ENCODE data around the gene KIF19.

KIF19 gene

GRCh38 chr17:74386386-74386785 lies 60.4 kb downstream of the KIF19 start:
- H3K9me3 ChIP-seq (ENCODE audit: insufficient read depth, low read length), result no peaks in the 10 kb centered on the region
- no peaks in the 10 kb centered on the region for H3K79me2 ChIP-seq (ENCODE audit: low read length)
- H3K27ac ChIP-seq (ENCODE audit: low read length), result no peak overlapping the region
- no peaks in the 10 kb centered on the region for H4K20me1 ChIP-seq (ENCODE audit: insufficient read depth, low read length)
- no peaks in the 10 kb centered on the region for H3K27me3 ChIP-seq (ENCODE audit: low read depth, low read length)
- H3K9ac ChIP-seq (ENCODE audit: low read length), result no peak overlapping the region
- H3K4me1 ChIP-seq (ENCODE audit: low read length), result no peaks in the 10 kb centered on the region
- no peak overlapping the region for H3K4me2 ChIP-seq (ENCODE audit: low read length)
- H2AFZ ChIP-seq (ENCODE audit: low read depth, low read length), result no peak overlapping the region
- no peak for TF ChIP-seq EZH2phosphoT487 (IDR thresholded peaks at IDR 0.05; ENCODE audit: low read depth)
- no peak overlapping the region for H3K4me3 ChIP-seq (ENCODE audit: low read length)
- H3K36me3 ChIP-seq (replicated peaks; ENCODE audit: low read depth, low read length), result no peaks in the 10 kb centered on the region

- H4K20me1 ChIP-seq (ENCODE audit: insufficient read depth, low read length), result no peaks in the 10 kb centered on the region
- TF ChIP-seq, protein P1, sequence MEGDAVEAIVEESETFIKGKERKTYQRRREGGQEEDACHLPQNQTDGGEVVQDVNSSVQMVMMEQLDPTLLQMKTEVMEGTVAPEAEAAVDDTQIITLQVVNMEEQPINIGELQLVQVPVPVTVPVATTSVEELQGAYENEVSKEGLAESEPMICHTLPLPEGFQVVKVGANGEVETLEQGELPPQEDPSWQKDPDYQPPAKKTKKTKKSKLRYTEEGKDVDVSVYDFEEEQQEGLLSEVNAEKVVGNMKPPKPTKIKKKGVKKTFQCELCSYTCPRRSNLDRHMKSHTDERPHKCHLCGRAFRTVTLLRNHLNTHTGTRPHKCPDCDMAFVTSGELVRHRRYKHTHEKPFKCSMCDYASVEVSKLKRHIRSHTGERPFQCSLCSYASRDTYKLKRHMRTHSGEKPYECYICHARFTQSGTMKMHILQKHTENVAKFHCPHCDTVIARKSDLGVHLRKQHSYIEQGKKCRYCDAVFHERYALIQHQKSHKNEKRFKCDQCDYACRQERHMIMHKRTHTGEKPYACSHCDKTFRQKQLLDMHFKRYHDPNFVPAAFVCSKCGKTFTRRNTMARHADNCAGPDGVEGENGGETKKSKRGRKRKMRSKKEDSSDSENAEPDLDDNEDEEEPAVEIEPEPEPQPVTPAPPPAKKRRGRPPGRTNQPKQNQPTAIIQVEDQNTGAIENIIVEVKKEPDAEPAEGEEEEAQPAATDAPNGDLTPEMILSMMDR (IDR thresholded peaks at IDR 0.05; ENCODE audit: low read depth, low read length), result no peak
- TF ChIP-seq EZH2phosphoT487 (IDR thresholded peaks at IDR 0.05; ENCODE audit: low read depth), result no peak
- H3K9me3 ChIP-seq (ENCODE audit: insufficient read depth, low read length), result no peaks in the 10 kb centered on the region
- H3K79me2 ChIP-seq (ENCODE audit: low read length), result no peaks in the 10 kb centered on the region
- no peak overlapping the region for H3K4me2 ChIP-seq (ENCODE audit: low read length)
- no peaks in the 10 kb centered on the region for H3K27me3 ChIP-seq (ENCODE audit: low read depth, low read length)
- no peaks in the 10 kb centered on the region for H3K4me1 ChIP-seq (ENCODE audit: low read length)
- H3K9ac ChIP-seq (ENCODE audit: low read length), result no peak overlapping the region
- H3K4me3 ChIP-seq (ENCODE audit: low read length), result no peak overlapping the region
- H3K36me3 ChIP-seq (replicated peaks; ENCODE audit: low read depth, low read length), result no peaks in the 10 kb centered on the region
- H3K27ac ChIP-seq (ENCODE audit: low read length), result no peak overlapping the region
- H2AFZ ChIP-seq (ENCODE audit: low read depth, low read length), result no peak overlapping the region
Measured at GRCh38 chr17:74387365-74388218, 61.6 kb downstream of the KIF19 start.

DNA sequence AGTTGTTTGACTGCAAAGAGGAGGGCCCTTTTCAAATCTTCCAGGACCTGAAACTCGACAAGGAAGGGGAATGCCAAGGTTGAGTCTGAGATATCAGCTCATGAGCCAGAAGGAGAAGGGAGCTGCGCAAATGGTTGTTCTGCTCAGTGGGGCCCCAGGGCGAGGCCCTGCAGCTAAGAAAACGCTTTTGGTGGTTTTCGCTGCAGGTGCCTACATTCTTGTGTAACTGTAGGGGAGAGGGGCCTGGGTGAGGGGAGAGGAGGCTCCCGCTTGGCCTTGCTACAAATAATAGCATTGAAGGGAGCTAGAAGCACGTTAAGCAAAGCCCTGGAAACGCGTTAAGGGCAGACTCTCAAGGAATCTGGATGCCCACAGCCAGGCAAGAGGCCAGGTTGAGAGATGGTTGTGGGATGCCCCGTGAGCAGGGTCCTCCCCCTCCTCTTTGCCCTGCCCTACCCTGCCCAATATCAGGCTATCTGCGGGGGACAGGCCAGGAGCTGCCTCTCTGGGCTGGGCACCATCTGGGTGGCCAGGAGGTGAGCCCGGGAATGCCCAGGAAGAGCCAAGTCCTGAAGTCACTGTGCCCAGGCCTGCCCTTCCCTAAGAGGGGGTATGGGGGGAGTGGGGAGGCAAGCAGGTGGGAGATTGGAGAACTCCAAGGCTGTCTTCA lies 63.2 kb downstream of the KIF19 start:
- Histone ChIP-seq H3K36me3 (replicated peaks; ENCODE audit: low read depth, low read length) (no peaks in the 10 kb centered on the region), H2AFZ (ENCODE audit: low read depth, low read length) (no peak overlapping the region), H3K4me3 (ENCODE audit: low read length) (no peak overlapping the region), H3K9me3 (ENCODE audit: insufficient read depth, low read length) (no peaks in the 10 kb centered on the region), H3K9ac (ENCODE audit: low read length) (no peak overlapping the region), H3K4me2 (ENCODE audit: low read length) (no peak overlapping the region), H3K79me2 (ENCODE audit: low read length) (no peaks in the 10 kb centered on the region), H3K27me3 (ENCODE audit: low read depth, low read length) (no peaks in the 10 kb centered on the region), H3K4me1 (ENCODE audit: low read length) (no peaks in the 10 kb centered on the region), H4K20me1 (ENCODE audit: insufficient read depth, low read length) (no peaks in the 10 kb centered on the region), H3K27ac (ENCODE audit: low read length) (no peak overlapping the region)
- TF ChIP-seq EZH2phosphoT487 (IDR thresholded peaks at IDR 0.05; ENCODE audit: low read depth), result no peak
- TF ChIP-seq, protein P1 (IDR thresholded peaks at IDR 0.05; ENCODE audit: low read depth, low read length), result no peak

DNA sequence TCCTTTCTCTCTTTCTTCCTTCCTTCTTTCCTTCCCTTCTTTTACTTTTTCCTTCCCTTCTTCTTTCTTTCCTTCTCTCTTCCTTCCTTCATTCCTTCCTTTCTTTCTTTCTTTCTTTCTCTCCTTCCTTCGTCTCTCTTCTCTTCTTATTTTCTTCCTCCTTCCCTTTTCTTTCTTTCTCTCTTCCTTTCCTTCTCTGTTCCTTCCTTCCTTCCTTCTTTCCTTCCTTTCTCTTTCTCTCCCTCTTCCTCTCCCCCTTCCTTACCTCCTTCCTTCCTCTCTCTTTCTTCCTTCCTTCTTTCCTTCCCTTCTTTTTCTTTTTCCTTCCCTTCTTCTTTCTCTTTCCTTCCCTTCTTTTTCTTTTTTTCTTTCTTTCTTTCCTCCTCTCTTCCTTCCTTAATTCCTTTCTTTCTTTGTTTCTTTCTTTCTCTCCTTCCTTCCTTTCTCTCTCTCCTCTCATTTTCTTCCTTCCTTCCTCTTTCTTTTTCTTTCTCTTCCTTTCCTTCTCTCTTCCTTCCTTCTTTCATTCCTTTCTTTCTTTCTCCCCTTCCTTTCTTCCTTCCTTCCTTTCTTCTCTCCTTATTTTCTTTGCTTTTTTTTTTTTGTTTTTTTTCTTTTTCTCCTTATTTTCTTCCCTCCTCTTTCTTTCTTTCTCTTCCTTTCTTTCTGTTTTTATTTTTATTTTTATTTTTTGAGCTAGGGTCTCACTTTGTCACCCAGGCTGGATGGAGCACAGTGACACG lies 64.1 kb downstream of the KIF19 start:
- Histone ChIP-seq H3K4me3 (ENCODE audit: low read length) (no peak overlapping the region), H3K9me3 (ENCODE audit: insufficient read depth, low read length) (no peaks in the 10 kb centered on the region), H2AFZ (ENCODE audit: low read depth, low read length) (no peak overlapping the region), H3K9ac (ENCODE audit: low read length) (no peak overlapping the region), H3K4me1 (ENCODE audit: low read length) (no peaks in the 10 kb centered on the region), H3K36me3 (replicated peaks; ENCODE audit: low read depth, low read length) (no peaks in the 10 kb centered on the region), H3K79me2 (ENCODE audit: low read length) (no peaks in the 10 kb centered on the region), H4K20me1 (ENCODE audit: insufficient read depth, low read length) (no peaks in the 10 kb centered on the region), H3K27ac (ENCODE audit: low read length) (no peak overlapping the region), H3K4me2 (ENCODE audit: low read length) (no peak overlapping the region), H3K27me3 (ENCODE audit: low read depth, low read length) (no peaks in the 10 kb centered on the region)
- TF ChIP-seq, protein P1 (IDR thresholded peaks at IDR 0.05; ENCODE audit: low read depth, low read length), result no peak
- no peak for TF ChIP-seq EZH2phosphoT487 (IDR thresholded peaks at IDR 0.05; ENCODE audit: low read depth)
